ENCODE data around the gene FBN2. TPM values are rescaled to one million over a fixed set of nuclear protein-coding genes. Genes with fewer than 3 reads are reported as not detected.

Gene FBN2
- total RNA-seq = not detected

DNA sequence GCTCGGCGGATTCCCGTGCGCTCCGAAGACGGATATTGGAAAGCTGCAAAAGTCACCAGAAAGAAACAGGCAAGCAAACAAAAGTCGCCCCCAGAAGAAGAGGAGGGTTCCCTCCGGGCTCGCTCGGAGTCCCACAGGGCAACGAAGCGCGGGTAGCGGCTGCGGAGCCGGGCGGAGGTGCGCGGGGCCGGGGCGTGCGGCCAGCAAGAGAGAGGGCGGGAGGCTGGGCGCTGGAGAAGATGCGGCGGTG, at the start of gene FBN2:
TSS of gene FBN2 (minus strand) at position 246 of the 250 bp plus-strand sequence. CDS start 642 bp downstream, outside the sequence.
- Mint-ChIP-seq H3K4me3 (peak within 1 kb of the TSS; percentile 15), H3K36me3 (ENCODE audit: low read depth) (no peaks in the 10 kb centered on the region), H3K27ac (no peak within 1 kb of the TSS), H3K4me1 (ENCODE audit: low read depth) (peaks cover 1% of the 10 kb centered on the region), H3K27me3 (ENCODE audit: low read depth) (peaks cover 19% of the 10 kb centered on the region), H3K9me3 (ENCODE audit: insufficient read depth) (no peaks in the 10 kb centered on the region)
- POLR2A ChIA-PET = no interaction called here
- CTCF ChIA-PET = no interaction called here
- no peak for DNase-seq
- ATAC-seq = no peak

DNA sequence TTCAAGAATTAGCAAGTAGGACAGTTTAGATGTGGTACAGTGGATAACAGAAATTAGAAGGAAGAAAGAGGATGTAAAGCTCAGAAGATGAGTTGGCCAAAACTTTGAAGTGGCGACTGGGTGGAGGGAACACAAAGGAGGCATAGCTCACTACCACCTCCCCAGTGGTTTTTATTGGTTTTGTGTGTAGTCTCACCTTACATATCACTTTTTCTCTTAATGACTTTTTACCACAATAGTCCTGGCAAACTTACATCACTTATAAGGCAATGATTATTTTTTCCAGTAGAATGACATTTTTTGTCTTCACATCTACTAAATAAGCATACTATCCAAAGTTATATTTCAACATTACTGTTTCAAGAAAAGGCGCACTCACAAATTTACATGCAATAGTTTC, 49.2 kb upstream of the FBN2 start:
- ATAC-seq (no peak), DNase-seq (no peak)
- no peak overlapping the region for H3K27ac Mint-ChIP-seq
- H3K4me3 Mint-ChIP-seq = no peak overlapping the region
- no peaks in the 10 kb centered on the region for H3K9me3 Mint-ChIP-seq (ENCODE audit: insufficient read depth)
- ChIA-PET CTCF (no interaction called here), POLR2A (no interaction called here)
- H3K36me3 Mint-ChIP-seq (ENCODE audit: low read depth) = no peaks in the 10 kb centered on the region
- no peaks in the 10 kb centered on the region for H3K27me3 Mint-ChIP-seq (ENCODE audit: low read depth)
- no peaks in the 10 kb centered on the region for H3K4me1 Mint-ChIP-seq (ENCODE audit: low read depth)

DNA sequence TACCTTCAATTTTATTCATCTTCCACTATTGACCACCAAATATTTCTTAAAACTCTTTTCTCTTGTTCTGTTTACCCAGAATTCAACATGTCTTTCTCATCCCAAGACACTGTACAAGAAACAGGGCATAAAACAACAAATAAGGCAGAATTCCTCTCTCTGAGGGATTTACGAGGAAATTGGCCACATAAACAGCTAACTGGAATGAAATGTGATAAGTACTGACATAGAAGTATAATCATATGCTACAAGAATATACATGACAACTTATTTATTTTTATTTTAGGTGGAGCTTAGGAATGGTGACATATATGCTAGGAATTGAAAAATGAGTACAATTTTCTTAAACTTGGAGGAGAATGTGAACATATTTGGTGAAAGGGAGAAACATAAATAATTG, 48.8 kb upstream of the FBN2 start:
- no peak for ATAC-seq
- no peak for DNase-seq
- no peak overlapping the region for H3K4me3 Mint-ChIP-seq
- no peaks in the 10 kb centered on the region for H3K9me3 Mint-ChIP-seq (ENCODE audit: insufficient read depth)
- CTCF ChIA-PET = no interaction called here
- no peaks in the 10 kb centered on the region for H3K27me3 Mint-ChIP-seq (ENCODE audit: low read depth)
- no peaks in the 10 kb centered on the region for H3K4me1 Mint-ChIP-seq (ENCODE audit: low read depth)
- no peaks in the 10 kb centered on the region for H3K36me3 Mint-ChIP-seq (ENCODE audit: low read depth)
- no peak overlapping the region for H3K27ac Mint-ChIP-seq
- POLR2A ChIA-PET = no interaction called here

DNA sequence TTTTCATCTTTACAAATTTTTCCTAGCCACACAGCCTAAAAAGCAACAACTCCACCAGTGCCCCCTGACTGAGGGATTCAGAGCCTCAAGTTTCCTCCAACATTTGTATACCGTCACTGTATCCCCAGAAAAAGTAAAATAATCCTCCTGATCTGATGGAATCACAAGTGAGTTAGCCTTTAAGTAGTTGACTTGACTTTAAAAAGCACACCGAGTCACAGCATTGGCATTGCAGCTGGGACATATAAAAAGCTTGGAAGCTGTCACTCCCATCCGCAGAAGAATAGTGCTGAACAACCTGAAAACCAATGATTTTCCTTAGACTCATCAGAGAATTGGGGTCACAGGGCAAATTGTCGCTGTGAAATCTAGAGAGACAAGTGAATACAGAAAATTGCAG, 41.6 kb upstream of the FBN2 start:
- CTCF ChIA-PET = no interaction called here
- POLR2A ChIA-PET = no interaction called here
- DNase-seq (no peak), ATAC-seq (no peak)
- no peaks in the 10 kb centered on the region for H3K27me3 Mint-ChIP-seq (ENCODE audit: low read depth)
- H3K4me3 Mint-ChIP-seq = no peak overlapping the region
- no peaks in the 10 kb centered on the region for H3K9me3 Mint-ChIP-seq (ENCODE audit: insufficient read depth)
- no peaks in the 10 kb centered on the region for H3K36me3 Mint-ChIP-seq (ENCODE audit: low read depth)
- H3K4me1 Mint-ChIP-seq (ENCODE audit: low read depth) = no peaks in the 10 kb centered on the region
- no peak overlapping the region for H3K27ac Mint-ChIP-seq

DNA sequence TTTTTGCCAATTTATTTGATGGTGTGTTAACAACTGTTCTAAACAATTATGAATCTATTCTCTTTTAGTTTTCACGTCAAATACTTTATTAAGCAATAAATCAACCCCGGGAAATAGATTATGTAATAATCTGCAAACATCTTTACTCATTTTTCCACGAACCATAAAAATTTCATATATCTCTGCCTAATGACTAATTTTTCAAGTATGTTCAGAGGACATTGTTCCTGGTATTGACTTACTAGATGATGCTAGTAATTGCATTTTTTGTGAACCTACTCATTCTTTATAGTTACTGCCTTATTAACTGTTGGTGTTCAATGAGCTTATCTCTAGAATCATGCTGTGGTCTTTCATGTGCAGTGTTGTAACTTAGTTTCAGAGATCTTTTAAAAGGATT, 41.0 kb upstream of the FBN2 start:
- no peaks in the 10 kb centered on the region for H3K27me3 Mint-ChIP-seq (ENCODE audit: low read depth)
- no peak overlapping the region for H3K4me3 Mint-ChIP-seq
- no peaks in the 10 kb centered on the region for H3K4me1 Mint-ChIP-seq (ENCODE audit: low read depth)
- ChIA-PET POLR2A (no interaction called here), CTCF (no interaction called here)
- H3K9me3 Mint-ChIP-seq (ENCODE audit: insufficient read depth) = no peaks in the 10 kb centered on the region
- ATAC-seq (no peak), DNase-seq (no peak)
- H3K36me3 Mint-ChIP-seq (ENCODE audit: low read depth) = no peaks in the 10 kb centered on the region
- H3K27ac Mint-ChIP-seq = no peak overlapping the region

DNA sequence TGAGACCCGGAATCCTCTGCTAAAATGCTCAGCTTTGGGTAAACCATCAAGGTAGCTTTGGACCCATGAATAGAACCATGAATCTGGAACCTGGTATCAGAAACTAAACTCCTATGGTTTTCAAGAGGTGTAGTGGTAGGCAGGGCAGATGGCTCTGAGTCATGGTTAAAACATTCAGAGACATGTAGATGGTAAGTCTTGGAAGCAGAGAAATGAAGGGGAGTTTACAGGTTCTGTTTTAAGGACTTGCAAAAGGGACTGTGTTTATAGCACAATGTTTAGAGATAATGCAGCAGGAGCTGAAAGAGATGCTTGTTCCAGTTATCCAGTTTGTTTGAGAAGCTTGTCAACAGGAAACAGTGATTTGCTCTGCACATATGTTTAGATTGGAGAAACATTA, 36.0 kb upstream of the FBN2 start:
- no peaks in the 10 kb centered on the region for H3K4me1 Mint-ChIP-seq (ENCODE audit: low read depth)
- no peak overlapping the region for H3K27ac Mint-ChIP-seq
- H3K36me3 Mint-ChIP-seq (ENCODE audit: low read depth) = no peaks in the 10 kb centered on the region
- H3K4me3 Mint-ChIP-seq = no peak overlapping the region
- H3K9me3 Mint-ChIP-seq (ENCODE audit: insufficient read depth) = no peaks in the 10 kb centered on the region
- ChIA-PET POLR2A (no interaction called here), CTCF (no interaction called here)
- no peak for DNase-seq
- no peaks in the 10 kb centered on the region for H3K27me3 Mint-ChIP-seq (ENCODE audit: low read depth)
- no peak for ATAC-seq

DNA sequence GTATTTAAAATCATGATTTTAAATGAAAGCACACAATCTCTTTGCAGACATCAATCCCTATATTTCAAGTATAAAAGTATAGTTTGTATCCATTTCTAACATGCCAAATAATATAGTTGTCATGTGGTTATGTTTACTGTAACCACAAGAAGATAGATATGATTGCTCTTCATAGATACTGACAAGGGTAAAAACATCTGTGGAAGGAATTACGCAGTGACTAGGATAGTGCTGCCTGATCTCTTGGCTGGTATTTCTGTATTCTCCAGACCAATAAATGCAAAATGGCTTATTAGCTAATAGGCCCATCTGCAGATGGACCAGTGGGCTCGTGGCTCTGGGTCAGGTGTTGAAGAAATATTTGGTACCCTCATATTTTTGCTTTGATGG, 34.9 kb upstream of the FBN2 start:
- H3K4me3 Mint-ChIP-seq = no peak overlapping the region
- ChIA-PET POLR2A (no interaction called here), CTCF (no interaction called here)
- no peaks in the 10 kb centered on the region for H3K27me3 Mint-ChIP-seq (ENCODE audit: low read depth)
- ATAC-seq (no peak), DNase-seq (no peak)
- H3K9me3 Mint-ChIP-seq (ENCODE audit: insufficient read depth) = no peaks in the 10 kb centered on the region
- no peak overlapping the region for H3K27ac Mint-ChIP-seq
- no peaks in the 10 kb centered on the region for H3K4me1 Mint-ChIP-seq (ENCODE audit: low read depth)
- H3K36me3 Mint-ChIP-seq (ENCODE audit: low read depth) = no peaks in the 10 kb centered on the region

DNA sequence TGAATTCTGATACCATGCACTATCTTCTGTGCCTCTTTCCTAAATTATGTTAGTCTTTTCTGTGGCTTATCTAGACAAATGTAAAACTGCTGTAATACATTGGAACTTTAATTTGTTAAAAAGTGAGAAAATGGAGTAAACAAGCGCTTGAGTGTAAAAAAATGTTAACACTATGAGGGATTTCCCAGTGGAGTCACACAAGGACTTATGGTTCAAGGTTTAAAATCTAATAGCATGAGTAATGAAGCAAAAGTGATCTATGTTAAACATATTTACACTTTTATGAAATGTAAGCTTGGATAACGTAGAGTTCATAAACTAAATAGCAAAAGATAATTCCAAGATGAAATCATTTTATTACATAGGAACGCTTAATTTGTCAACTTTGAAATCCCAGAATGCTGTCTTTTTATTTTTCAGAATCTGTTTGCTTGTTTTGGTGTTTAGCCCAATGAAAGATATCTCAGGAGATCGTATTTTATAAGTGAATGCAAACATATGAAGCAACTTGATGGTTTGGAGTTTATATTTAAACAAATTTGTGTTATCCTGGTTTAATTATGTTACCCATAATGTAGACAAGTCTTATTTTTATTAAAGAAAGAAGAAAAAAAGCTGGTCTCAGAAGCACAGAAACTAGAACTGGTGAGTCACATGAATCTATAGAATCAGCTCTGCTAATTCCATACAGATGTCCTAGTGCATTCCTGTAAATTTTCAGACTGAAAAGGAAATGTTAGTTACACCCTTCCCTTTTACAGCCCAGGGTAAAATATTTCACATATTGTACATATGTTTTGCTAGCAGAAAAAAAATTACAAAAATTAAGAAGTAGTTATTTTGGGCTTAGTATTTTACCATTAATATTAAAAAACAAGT, 34.2 kb upstream of the FBN2 start:
- H3K36me3 Mint-ChIP-seq (ENCODE audit: low read depth) = no peaks in the 10 kb centered on the region
- no peaks in the 10 kb centered on the region for H3K9me3 Mint-ChIP-seq (ENCODE audit: insufficient read depth)
- POLR2A ChIA-PET = no interaction called here
- H3K27me3 Mint-ChIP-seq (ENCODE audit: low read depth) = no peaks in the 10 kb centered on the region
- CTCF ChIA-PET = no interaction called here
- H3K4me3 Mint-ChIP-seq = no peak overlapping the region
- H3K4me1 Mint-ChIP-seq (ENCODE audit: low read depth) = no peaks in the 10 kb centered on the region
- DNase-seq (no peak), ATAC-seq (no peak)
- no peak overlapping the region for H3K27ac Mint-ChIP-seq

DNA sequence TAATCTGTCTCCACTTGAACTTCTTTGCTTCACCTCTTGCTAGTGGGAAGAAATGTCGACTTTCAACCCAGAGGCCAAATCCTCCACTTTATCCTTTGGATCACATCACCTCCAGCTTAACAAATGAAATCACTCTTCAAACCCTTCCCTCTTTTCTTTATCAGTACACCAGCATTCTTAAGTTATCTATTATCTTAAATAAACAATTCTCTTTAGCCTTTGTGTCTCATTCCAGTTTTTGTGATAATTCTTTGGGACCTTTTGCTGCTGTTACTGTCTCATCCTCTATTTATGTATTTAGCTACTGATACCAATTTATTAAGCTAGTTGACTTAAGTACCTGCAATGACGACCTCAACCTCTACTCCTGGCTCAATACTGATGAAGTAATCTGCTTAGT, 28.1 kb upstream of the FBN2 start:
- ATAC-seq (no peak), DNase-seq (no peak)
- Mint-ChIP-seq H3K9me3 (ENCODE audit: insufficient read depth) (no peaks in the 10 kb centered on the region), H3K27me3 (ENCODE audit: low read depth) (no peaks in the 10 kb centered on the region), H3K36me3 (ENCODE audit: low read depth) (no peaks in the 10 kb centered on the region), H3K4me3 (no peak overlapping the region), H3K4me1 (ENCODE audit: low read depth) (no peaks in the 10 kb centered on the region), H3K27ac (no peak overlapping the region)
- POLR2A ChIA-PET = no interaction called here
- CTCF ChIA-PET = no interaction called here

DNA sequence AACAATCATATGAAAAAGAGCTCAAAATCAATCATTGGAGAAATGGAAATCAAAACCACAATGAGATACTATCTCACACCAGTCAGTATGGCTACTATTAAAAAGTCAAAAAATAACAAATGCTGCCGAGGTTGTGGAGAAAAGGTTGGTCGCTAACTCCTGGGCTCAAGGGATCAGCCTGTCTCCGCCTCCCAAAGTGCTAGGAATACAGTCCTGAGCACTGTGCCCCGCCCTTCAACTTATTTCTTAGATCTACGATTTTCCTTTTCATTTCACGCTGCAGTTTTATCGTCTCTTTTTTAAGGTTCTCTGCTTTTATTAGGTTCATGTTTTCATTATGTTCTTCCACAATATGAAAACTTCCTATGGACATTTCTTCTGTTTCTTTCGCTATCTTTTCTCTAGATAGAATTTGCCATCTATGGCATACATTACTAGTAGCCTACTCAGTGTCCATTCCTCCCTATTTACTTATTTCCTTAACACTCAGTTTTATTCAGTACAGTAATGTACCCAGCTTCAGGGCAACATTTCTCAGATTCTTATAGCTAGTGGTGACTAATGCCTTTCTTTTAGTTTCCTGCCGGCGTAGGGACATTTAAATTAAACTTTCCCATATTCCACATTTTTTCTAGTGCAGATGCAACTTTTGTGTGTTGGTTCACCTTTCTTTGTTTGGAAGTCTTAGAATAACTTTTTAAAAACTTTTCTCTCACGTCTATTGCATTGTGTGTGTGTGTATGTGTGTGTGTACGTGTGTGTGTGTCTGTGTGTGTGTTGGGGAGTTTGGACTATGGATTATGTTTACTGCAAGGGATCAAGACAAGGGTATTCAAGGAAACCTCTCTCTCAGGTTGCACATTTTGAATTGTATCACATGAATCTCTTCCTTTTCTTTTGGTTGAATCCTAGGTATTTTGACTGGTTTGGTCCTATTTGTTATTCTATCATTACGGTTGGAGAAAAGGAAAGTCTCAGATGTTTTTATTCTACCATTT, 21.6 kb upstream of the FBN2 start:
- no peak overlapping the region for H3K4me3 Mint-ChIP-seq
- ATAC-seq = no peak
- no peaks in the 10 kb centered on the region for H3K4me1 Mint-ChIP-seq (ENCODE audit: low read depth)
- H3K36me3 Mint-ChIP-seq (ENCODE audit: low read depth) = no peaks in the 10 kb centered on the region
- POLR2A ChIA-PET = no interaction called here
- no peak overlapping the region for H3K27ac Mint-ChIP-seq
- H3K27me3 Mint-ChIP-seq (ENCODE audit: low read depth) = no peaks in the 10 kb centered on the region
- DNase-seq = no peak
- CTCF ChIA-PET = no interaction called here
- no peaks in the 10 kb centered on the region for H3K9me3 Mint-ChIP-seq (ENCODE audit: insufficient read depth)

DNA sequence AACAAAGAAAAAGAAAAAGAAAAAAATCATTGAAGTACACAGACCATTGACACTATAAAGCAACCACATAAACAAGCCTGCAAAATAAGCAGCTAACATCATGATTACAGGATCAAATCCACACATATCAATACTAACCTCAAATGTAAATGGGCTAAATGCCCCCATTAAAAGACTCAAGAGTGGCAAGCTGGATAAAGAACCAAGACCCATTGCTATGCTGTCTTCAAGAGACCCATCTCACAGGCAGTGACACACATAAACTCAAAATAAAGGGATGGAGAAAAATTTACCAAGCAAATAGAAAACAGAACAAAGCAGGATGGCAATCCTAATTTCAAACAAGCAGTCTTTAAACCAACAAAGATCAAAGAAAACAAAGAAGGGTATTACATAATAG, 15.7 kb upstream of the FBN2 start:
- ChIA-PET CTCF (no interaction called here), POLR2A (no interaction called here)
- DNase-seq = no peak
- Mint-ChIP-seq H3K4me1 (ENCODE audit: low read depth) (no peaks in the 10 kb centered on the region), H3K9me3 (ENCODE audit: insufficient read depth) (peaks cover 7% of the 10 kb centered on the region), H3K4me3 (no peak overlapping the region), H3K27me3 (ENCODE audit: low read depth) (no peaks in the 10 kb centered on the region), H3K27ac (no peak overlapping the region), H3K36me3 (ENCODE audit: low read depth) (no peaks in the 10 kb centered on the region)
- no peak for ATAC-seq

DNA sequence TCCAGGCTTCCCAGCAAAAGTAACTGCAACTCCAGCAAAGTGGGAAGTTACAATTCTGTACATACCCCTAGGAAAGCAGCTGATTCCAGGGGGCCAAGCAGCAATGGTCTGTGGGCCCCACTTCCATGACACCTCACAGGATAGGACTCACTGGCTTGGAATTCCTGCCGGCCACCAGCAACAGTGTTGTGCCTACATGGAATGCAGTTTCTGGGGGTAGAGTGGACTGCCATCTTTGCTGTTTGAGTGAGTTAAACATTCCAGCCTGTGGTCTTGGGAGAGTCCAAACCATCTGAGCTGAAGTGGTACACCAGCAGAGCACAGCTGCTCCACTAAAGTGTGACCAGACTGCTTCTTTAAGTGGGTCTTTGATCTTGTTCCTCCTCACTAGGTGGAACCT, 13.4 kb upstream of the FBN2 start:
- DNase-seq (no peak), ATAC-seq (no peak)
- Mint-ChIP-seq H3K27me3 (ENCODE audit: low read depth) (no peaks in the 10 kb centered on the region), H3K4me3 (no peak overlapping the region), H3K27ac (no peak overlapping the region), H3K9me3 (ENCODE audit: insufficient read depth) (peaks cover 7% of the 10 kb centered on the region), H3K4me1 (ENCODE audit: low read depth) (no peaks in the 10 kb centered on the region), H3K36me3 (ENCODE audit: low read depth) (no peaks in the 10 kb centered on the region)
- POLR2A ChIA-PET = no interaction called here
- CTCF ChIA-PET = no interaction called here
